NT2/D1 (cell line): ENCODE measurements around the gene NIT2.
"Not testable (repeated sequence)": the region's sequence is repeated elsewhere in the genome, so short reads cannot be mapped to it uniquely, and the experiment has no call there.

Experiments used
- DNase-seq: peaks from one replicate; pipeline ENCODE4 v3.0.0-alpha.2; 2011; ENCODE audit warnings: low read depth, low spot score
- H3K27me3 ChIP-seq: 2 replicates; pipeline ENCODE4 v1.6.0; 2011; ENCODE audit warnings: mild to moderate bottlenecking; ENCODE audit not compliant: insufficient read length, insufficient read depth
- H3K36me3 ChIP-seq: 2 replicates; pipeline ENCODE4 v1.6.1; 2011; ENCODE audit warnings: mild to moderate bottlenecking, low read length, mixed read lengths; ENCODE audit not compliant: insufficient read depth, insufficient read length
- H3K4me1 ChIP-seq: 2 replicates; pipeline ENCODE4 v1.5.1; 2011; ENCODE audit not compliant: insufficient read depth, insufficient read length
- H3K4me3 ChIP-seq: 2 replicates; pipeline ENCODE4 v1.5.1; 2011; ENCODE audit warnings: low read depth; ENCODE audit not compliant: insufficient read length
- H3K9ac ChIP-seq: 2 replicates; pipeline ENCODE4 v1.6.0; 2011; ENCODE audit warnings: low read depth; ENCODE audit not compliant: insufficient read length
- H3K9me3 ChIP-seq: 2 replicates; pipeline ENCODE4 v1.5.1; 2011; ENCODE audit warnings: mild to moderate bottlenecking, low read length; ENCODE audit not compliant: insufficient read depth
- SUZ12 ChIP-seq: IDR thresholded peaks from 2 replicates; pipeline ENCODE4 v1.6.1; 2011; ENCODE audit not compliant: insufficient read length, insufficient read depth; ENCODE audit errors: extremely low read depth
- YY1 ChIP-seq: IDR thresholded peaks from 2 replicates; pipeline ENCODE4 v1.6.1; 2011; ENCODE audit not compliant: insufficient read length, insufficient read depth
- ZNF274 ChIP-seq: IDR thresholded peaks from 2 replicates; pipeline ENCODE4 v1.6.1; 2011; ENCODE audit warnings: mild to moderate bottlenecking, low read depth, low read length

NIT2 gene

DNA sequence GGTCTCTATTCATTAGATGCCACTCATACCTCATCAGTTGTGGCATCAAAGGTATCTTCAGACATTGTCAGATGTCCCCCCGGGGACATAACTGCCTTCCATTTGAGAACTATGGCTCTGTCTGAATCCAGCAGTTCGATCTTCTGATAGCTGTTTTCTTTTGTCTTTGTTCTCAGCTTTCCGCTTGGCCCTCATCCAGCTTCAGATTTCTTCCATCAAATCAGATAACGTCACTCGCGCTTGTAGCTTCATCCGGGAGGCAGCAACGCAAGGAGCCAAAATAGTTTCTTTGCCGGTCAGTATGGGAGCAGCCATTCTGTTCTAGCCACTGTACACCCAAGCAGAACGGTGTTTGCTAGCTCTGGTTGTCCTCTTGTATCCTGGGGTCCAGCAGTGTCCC, 4.4 kb downstream of the NIT2 start:
- peaks cover 39% of the 10 kb centered on the region for H3K36me3 ChIP-seq
- peaks cover 2% of the 10 kb centered on the region for H3K4me1 ChIP-seq
- TF ChIP-seq YY1 (no peak), ZNF274 (no peak), SUZ12 (no peak)
- no peak overlapping the region for H3K4me3 ChIP-seq
- no peak for DNase-seq
- H3K9me3 ChIP-seq = no peaks in the 10 kb centered on the region
- H3K9ac ChIP-seq = no peak overlapping the region
- peaks cover 4% of the 10 kb centered on the region for H3K27me3 ChIP-seq

- TF ChIP-seq ZNF274 = no peak
- TF ChIP-seq SUZ12 = no peak
- TF ChIP-seq YY1 = no peak
- H3K4me3 ChIP-seq = no peak overlapping the region
- H3K9ac ChIP-seq = no peak overlapping the region
- no peak for DNase-seq
- H3K36me3 ChIP-seq = peaks cover 44% of the 10 kb centered on the region
- H3K9me3 ChIP-seq = no peaks in the 10 kb centered on the region
- H3K4me1 ChIP-seq = peaks cover 2% of the 10 kb centered on the region
- H3K27me3 ChIP-seq = no peaks in the 10 kb centered on the region
Observed at GRCh38 chr3:100339786-100340185, 5.2 kb downstream of the NIT2 start.

GRCh38 chr3:100340527-100340926, 6.0 kb downstream of the NIT2 start:
- no peak for TF ChIP-seq SUZ12
- TF ChIP-seq ZNF274 = no peak
- TF ChIP-seq YY1 = no peak
- Histone ChIP-seq H3K36me3 (peaks cover 48% of the 10 kb centered on the region), H3K4me3 (no peak overlapping the region), H3K9me3 (no peaks in the 10 kb centered on the region), H3K27me3 (no peaks in the 10 kb centered on the region), H3K4me1 (peaks cover under 1% of the 10 kb centered on the region), H3K9ac (no peak overlapping the region)
- no peak for DNase-seq

- no peak overlapping the region for H3K9ac ChIP-seq
- no peaks in the 10 kb centered on the region for H3K4me1 ChIP-seq
- DNase-seq = no peak
- H3K4me3 ChIP-seq = no peak overlapping the region
- TF ChIP-seq SUZ12 = no peak
- TF ChIP-seq YY1 = no peak
- no peak for TF ChIP-seq ZNF274
- no peaks in the 10 kb centered on the region for H3K27me3 ChIP-seq
- no peaks in the 10 kb centered on the region for H3K9me3 ChIP-seq
- H3K36me3 ChIP-seq = peaks cover 63% of the 10 kb centered on the region
Observed at GRCh38 chr3:100348727-100349126, 14.2 kb downstream of the NIT2 start.

- H3K9me3 ChIP-seq, H3K4me3 ChIP-seq, H3K4me1 ChIP-seq, DNase-seq, H3K9ac ChIP-seq, H3K27me3 ChIP-seq: not testable (repeated sequence)
- H3K36me3 ChIP-seq = peaks cover 65% of the 10 kb centered on the region
Observed at GRCh38 chr3:100351770-100352169, 17.2 kb downstream of the NIT2 start.

- Histone ChIP-seq H3K9me3 (no peaks in the 10 kb centered on the region), H3K27me3 (no peaks in the 10 kb centered on the region), H3K4me3 (no peak overlapping the region), H3K36me3 (peaks cover 68% of the 10 kb centered on the region), H3K4me1 (no peaks in the 10 kb centered on the region), H3K9ac (no peak overlapping the region)
- no peak for DNase-seq
- TF ChIP-seq SUZ12 = no peak
- TF ChIP-seq YY1 = no peak
- no peak for TF ChIP-seq ZNF274
Observed at GRCh38 chr3:100352296-100353231, 18.0 kb downstream of the NIT2 start.

GRCh38 chr3:100354850-100355249, 20.3 kb downstream of the NIT2 start:
- no peaks in the 10 kb centered on the region for H3K4me1 ChIP-seq
- peaks cover 60% of the 10 kb centered on the region for H3K36me3 ChIP-seq
- no peaks in the 10 kb centered on the region for H3K9me3 ChIP-seq

More at GRCh38 chr3:100354850-100355249, 20.3 kb downstream of the NIT2 start:
- TF ChIP-seq ZNF274 (no peak), SUZ12 (no peak), YY1 (no peak)
- H3K27me3 ChIP-seq = no peaks in the 10 kb centered on the region
- no peak overlapping the region for H3K9ac ChIP-seq
- no peak for DNase-seq
- no peak overlapping the region for H3K4me3 ChIP-seq
